Peyer's patch (tissue), 4 donors: ENCODE data around the gene SORL1-AS1.

ENCODE experiments used
- CTCF ChIP-seq, 6 experiments: fragments of 450-650 bp in 4 of 6; fragments of 200-600 bp in 2 of 6; sonication (generic) in 1 of 6; IDR thresholded peaks; one replicate each; pipeline ENCODE4 v1.5.1; 2017 to 2019; ENCODE audit warnings: antibody characterized with exemption in 6 of 6, mild to moderate bottlenecking in 3 of 6, moderate library complexity in 1 of 6
- POLR2A ChIP-seq, 2 donors: fragments of 450-650 bp; IDR thresholded peaks; one replicate each; pipeline ENCODE4 v1.5.1; 2017; ENCODE audit warnings: antibody characterized with exemption in 2 of 2, mild to moderate bottlenecking in 2 of 2, moderate library complexity in 2 of 2

- TF ChIP-seq CTCF (IDR thresholded peaks at IDR 0.05) (no peak), POLR2A (IDR thresholded peaks at IDR 0.05) (no peak)
Measured at GRCh38 chr11:121500717-121501116, 48.0 kb upstream of the SORL1-AS1 start.
